PFSK-1 (cell line): ENCODE data around the gene IKZF3.

Experiments used
- FOXP2 ChIP-seq: optimal IDR thresholded peaks from 2 replicates; pipeline ENCODE3; 2011; ENCODE audit warnings: borderline replicate concordance, control low read depth, inconsistent platforms; ENCODE audit not compliant: insufficient read depth; ENCODE audit errors: extremely low read length, extremely low read depth
- POLR2AphosphoS5 ChIP-seq: IDR thresholded peaks from 2 replicates; pipeline ENCODE4 v1.6.1; 2012; ENCODE audit warnings: low read depth, mild to moderate bottlenecking, control low read depth, low read length, moderate library complexity
- REST ChIP-seq, 2 experiments: IDR thresholded peaks; 2 replicates each; pipeline versions ENCODE4 v1.6.1 to v1.8.0; 2011 to 2012; ENCODE audit warnings: low read depth in 2 of 2, low read length in 2 of 2, control low read depth in 1 of 2, inconsistent platforms in 1 of 2, mild to moderate bottlenecking in 1 of 2, moderate library complexity in 1 of 2; ENCODE audit not compliant: insufficient read depth in 1 of 2
- SIN3A ChIP-seq: IDR thresholded peaks from 2 replicates; pipeline ENCODE4 v1.6.1; 2012; ENCODE audit warnings: mild to moderate bottlenecking, low read length, moderate library complexity, borderline replicate concordance; ENCODE audit not compliant: insufficient read depth
- TAF1 ChIP-seq: IDR thresholded peaks from 2 replicates; pipeline ENCODE4 v1.6.1; 2012; ENCODE audit warnings: low read length, control low read depth, borderline replicate concordance; ENCODE audit not compliant: insufficient read depth

GRCh38 chr17:39787041-39787440 is 77.1 kb downstream of the IKZF3 start:
- no peak for TF ChIP-seq REST (IDR thresholded peaks at IDR 0.05; ENCODE audit: insufficient read depth in 1 of 2, low read depth in 2 of 2, low read length in 2 of 2)
- no peak for TF ChIP-seq SIN3A
- no peak for TF ChIP-seq POLR2AphosphoS5
- TF ChIP-seq TAF1: no peak
- TF ChIP-seq FOXP2: no peak
